Spleen (tissue), 11 donors: ENCODE data around the gene PRSS21. TPM values are rescaled to one million over a fixed set of nuclear protein-coding genes. Genes with fewer than 3 reads are reported as not detected.

Experiments used
- DNase-seq: peaks from one replicate; pipeline ENCODE4 v3.0.0-alpha.2; 2020
- H3K27ac ChIP-seq, 8 donors: fragments of 200-600 bp; sonication (generic) in 7 of 8; 1 replicate in 4 of 8; 2 replicates in 4 of 8; pipeline versions ENCODE4 v1.5.0 to v1.8.0; 2016 to 2021; ENCODE audit warnings: inconsistent platforms in 4 of 8, mild to moderate bottlenecking in 4 of 8, moderate library complexity in 1 of 8
- H3K27me3 ChIP-seq, 7 donors: fragments of 200-600 bp; sonication (generic) in 6 of 7; replicated peaks in 1 of 7; 1 replicate in 4 of 7; 2 replicates in 3 of 7; pipeline versions ENCODE4 v1.5.0 to v1.8.0; 2016 to 2021; ENCODE audit warnings: inconsistent platforms in 3 of 7, mild to moderate bottlenecking in 1 of 7
- H3K36me3 ChIP-seq, 6 donors: fragments of 200-600 bp; sonication (generic) in 5 of 6; 1 replicate in 4 of 6; 2 replicates in 2 of 6; pipeline versions ENCODE4 v1.5.0 to v1.8.0; 2016 to 2021; ENCODE audit warnings: inconsistent platforms in 2 of 6
- H3K4me1 ChIP-seq, 6 donors: fragments of 200-600 bp; sonication (generic) in 5 of 6; 1 replicate in 3 of 6; 2 replicates in 3 of 6; pipeline versions ENCODE4 v1.5.0 to v1.8.0; 2016 to 2021; ENCODE audit warnings: inconsistent platforms in 3 of 6
- H3K4me3 ChIP-seq, 8 donors: fragments of 200-600 bp; sonication (generic) in 7 of 8; 1 replicate in 4 of 8; 2 replicates in 4 of 8; pipeline versions ENCODE4 v1.5.0 to v1.8.0; 2016 to 2021; ENCODE audit warnings: inconsistent platforms in 4 of 8, mild to moderate bottlenecking in 4 of 8, moderate library complexity in 2 of 8
- H3K9me3 ChIP-seq, 8 donors: fragments of 200-600 bp; sonication (generic) in 7 of 8; 1 replicate in 4 of 8; 2 replicates in 4 of 8; pipeline versions ENCODE4 v1.5.0 to v1.8.0; 2016 to 2021; ENCODE audit warnings: inconsistent platforms in 4 of 8
- CTCF ChIP-seq, 11 experiments: fragments of 200-600 bp in 7 of 11; fragments of 450-650 bp in 4 of 11; sonication (generic) in 4 of 11; IDR thresholded peaks in 8 of 11; conservative IDR thresholded peaks in 3 of 11; 1 replicate in 7 of 11; 2 replicates in 4 of 11; pipeline versions ENCODE4 v1.4.0 to v1.8.0; 2016 to 2021; ENCODE audit warnings: antibody characterized with exemption in 11 of 11, inconsistent platforms in 4 of 11, mild to moderate bottlenecking in 1 of 11
- POLR2A ChIP-seq, 3 donors: fragments of 450-650 bp; IDR thresholded peaks; one replicate each; pipeline ENCODE4 v1.5.1; 2017; ENCODE audit warnings: antibody characterized with exemption in 3 of 3, mild to moderate bottlenecking in 1 of 3
- POLR2AphosphoS5 ChIP-seq, 3 donors: sonication (generic); formaldehyde crosslinking; IDR thresholded peaks; one replicate each; pipeline ENCODE4 v1.5.1; 2017; ENCODE audit warnings: antibody characterized with exemption in 3 of 3
- WGBS, 5 donors: extraction: QIAGEN DNeasy Blood & Tissue Kit in 3 of 5; methylation state at CpG; one replicate each; pipeline versions ENCODE4 v1.1.5 to v1.1.7; 2013 to 2018; 5-methylcytosine and 5-hydroxymethylcytosine counted together
- intact Hi-C: fragments of 100-400 bp; cut with DNase I; formaldehyde crosslinking; loops from one replicate; pipeline ENCODE4 v1.15.0; 2023; ENCODE audit warnings: low total_unique reads
- polyA plus RNA-seq, 3 donors: library from polyadenylated mRNA; stranded (reverse); fragments of 200-250 nt; gene quantifications; one replicate each; pipeline ENCODE4 v1.2.1, GENCODE V29; 2013
- total RNA-seq, 7 donors: library from RNA; depleted of rRNA in 3 of 7; stranded (reverse); fragments of >200 nt in 3 of 7; fragmentation: NEBNext Ultra II Directional in 4 of 7; extraction: Animal tissue kit (Norgen Biotek cat#: 25700) in 4 of 7; gene quantifications; one replicate each; pipeline versions ENCODE4 v1.1.0 to v1.2.1, GENCODE V29; 2016 to 2021
- donor health status: healthy with polysubstance abuse.
- donor health status: DM: no; HTN: no; CAD: no; lungs with moderate emphysema.
- donor health status: DM: no; HTN: no; CAD: no.
- donor health status: Bipolar disorder and iron deficiency.
- donor health status: healthy.
- donor health status: DM: no; HTN: no; CAD: no.
- donor health status: DM: yes; HTN: yes; CAD: no.

PRSS21 gene
- total and polyA plus RNA-seq, 10 donors = 0.49 to 4.9 (median 1.6) TPM

DNA sequence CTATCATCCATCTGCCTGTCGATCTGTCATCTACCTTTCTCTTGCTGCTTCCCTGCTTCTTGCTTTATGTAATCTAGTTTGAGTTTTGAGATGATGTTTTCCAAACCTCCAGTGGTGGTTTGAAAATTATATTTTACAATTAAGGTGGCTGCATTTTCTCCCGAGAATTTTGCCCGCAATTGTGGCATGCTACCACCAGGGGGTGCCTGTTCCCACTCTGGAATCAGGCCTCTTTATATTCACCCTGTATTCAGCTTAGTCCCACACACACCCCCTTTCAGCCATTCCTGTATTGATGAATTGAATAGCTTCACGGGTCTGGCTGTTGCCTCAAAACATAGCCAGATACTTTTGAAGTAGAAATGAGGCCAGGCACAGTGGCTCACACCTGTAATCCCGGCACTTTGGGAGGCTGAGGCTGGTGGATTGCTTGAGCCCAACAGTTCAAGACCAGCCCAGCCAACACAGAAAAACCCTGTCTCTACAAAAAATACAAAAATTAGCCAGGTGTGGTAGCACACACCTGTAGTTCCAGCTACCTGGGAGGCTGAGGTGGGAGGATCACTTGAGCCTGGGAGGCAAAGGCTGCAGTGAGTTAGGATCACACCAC is 37.8 kb downstream of the PRSS21 start:
- Histone ChIP-seq H3K27me3 (peaks cover 0 to 75% (median 27%) of the 10 kb centered on the region in 7 donors), H3K4me3 (no peak overlapping the region), H3K36me3 (no peaks in the 10 kb centered on the region), H3K27ac (no peak overlapping the region), H3K4me1 (peaks cover 0 to 17% (median 14%) of the 10 kb centered on the region in 6 donors), H3K9me3 (peaks cover 0 to 23% (median 14%) of the 10 kb centered on the region in 8 donors)
- intact Hi-C loops = no loop called here
- DNase-seq = peak; percentile 7
- no peak for TF ChIP-seq POLR2AphosphoS5 (IDR thresholded peaks at IDR 0.05)
- TF ChIP-seq POLR2A (IDR thresholded peaks at IDR 0.05) = no peak
- peak in 7 of 11 experiments; percentile 13 to 55 (median 23) for TF ChIP-seq CTCF (IDR thresholded peaks at IDR 0.05 in 8 of 11, conservative IDR thresholded peaks at IDR 0.05 in 3 of 11)
- WGBS, 5 donors = 54 to 72% (median 63%) methylated on average over 5 of the region's 5 CpGs

GRCh38 chr16:2855536-2855935 is 38.5 kb downstream of the PRSS21 start:
- intact Hi-C loops = no loop called here
- Histone ChIP-seq H3K27ac (no peak overlapping the region), H3K4me3 (no peak overlapping the region), H3K9me3 (peaks cover 0 to 26% (median 15%) of the 10 kb centered on the region in 8 donors), H3K4me1 (peaks cover 0 to 17% (median 14%) of the 10 kb centered on the region in 6 donors), H3K27me3 (peaks cover 0 to 75% (median 34%) of the 10 kb centered on the region in 7 donors), H3K36me3 (no peaks in the 10 kb centered on the region)
- TF ChIP-seq POLR2A (IDR thresholded peaks at IDR 0.05) (no peak), POLR2AphosphoS5 (IDR thresholded peaks at IDR 0.05) (no peak), CTCF (IDR thresholded peaks at IDR 0.05 in 8 of 11, conservative IDR thresholded peaks at IDR 0.05 in 3 of 11) (no peak)
- DNase-seq = peak; percentile 36
- 79 to 94% (median 89%) methylated on average over 6 of the region's 6 CpGs for WGBS, 5 donors

DNA sequence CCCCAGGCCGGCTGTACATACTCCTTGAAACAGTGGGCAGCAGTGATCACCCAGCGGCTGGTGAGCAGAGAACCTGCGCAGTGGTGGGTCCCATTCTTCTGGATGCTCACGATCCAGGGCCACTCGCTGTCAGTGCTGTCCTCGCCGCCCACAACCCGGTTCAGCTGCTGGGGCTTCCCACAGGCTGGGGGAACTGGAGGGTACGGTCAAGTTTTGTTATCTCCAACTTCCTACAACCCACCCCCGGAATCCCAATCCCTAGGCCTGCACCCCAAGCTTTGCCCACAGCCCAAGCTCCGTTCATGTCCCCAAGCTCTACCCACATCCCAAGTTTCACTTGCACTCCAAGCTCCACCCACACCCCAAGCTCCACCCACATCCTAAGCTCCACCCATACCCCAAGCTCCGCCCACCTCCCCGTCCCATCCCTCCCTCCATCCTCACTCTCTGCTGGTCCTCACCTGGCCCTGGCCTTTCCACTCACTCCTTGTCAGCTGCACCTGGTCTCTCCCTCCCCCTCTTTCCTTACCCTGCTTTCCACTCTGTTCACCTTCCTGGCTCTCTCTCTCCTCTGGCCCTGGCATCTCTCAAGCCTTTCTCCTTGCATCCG is 39.1 kb downstream of the PRSS21 start:
- peaks cover 0 to 75% (median 34%) of the 10 kb centered on the region in 7 donors for H3K27me3 ChIP-seq
- peaks cover 0 to 33% (median 15%) of the 10 kb centered on the region in 8 donors for H3K9me3 ChIP-seq
- H3K4me1 ChIP-seq = peaks cover 0 to 17% (median 14%) of the 10 kb centered on the region in 6 donors
- intact Hi-C loops = no loop called here
- DNase-seq = peak; percentile 56
- no peaks in the 10 kb centered on the region for H3K36me3 ChIP-seq
- TF ChIP-seq POLR2AphosphoS5 (IDR thresholded peaks at IDR 0.05) (no peak), POLR2A (IDR thresholded peaks at IDR 0.05) (no peak), CTCF (IDR thresholded peaks at IDR 0.05 in 8 of 11, conservative IDR thresholded peaks at IDR 0.05 in 3 of 11) (no peak)
- no peak overlapping the region for H3K4me3 ChIP-seq
- 83 to 93% (median 89%) methylated on average over 13 to 14 of the region's 14 CpGs for WGBS, 5 donors
- H3K27ac ChIP-seq = no peak overlapping the region
